Renal cortical epithelial cell (primary cell): ENCODE measurements around the gene P2RY2. TPM values are rescaled to one million over a fixed set of nuclear protein-coding genes. Genes with fewer than 3 reads are reported as not detected.

Source experiments
- DNase-seq: peaks from one replicate; pipeline ENCODE4 v3.0.0-alpha.2; 2011; ENCODE audit warnings: low read depth
- total RNA-seq: library from RNA; depleted of rRNA; stranded (reverse); fragments of >200 nt; gene quantifications from 2 replicates; pipeline ENCODE4 v1.2.3, GENCODE V29; 2014

P2RY2 gene
- total RNA-seq, 1 donor from 2014 or later: 3.7 TPM

DNA sequence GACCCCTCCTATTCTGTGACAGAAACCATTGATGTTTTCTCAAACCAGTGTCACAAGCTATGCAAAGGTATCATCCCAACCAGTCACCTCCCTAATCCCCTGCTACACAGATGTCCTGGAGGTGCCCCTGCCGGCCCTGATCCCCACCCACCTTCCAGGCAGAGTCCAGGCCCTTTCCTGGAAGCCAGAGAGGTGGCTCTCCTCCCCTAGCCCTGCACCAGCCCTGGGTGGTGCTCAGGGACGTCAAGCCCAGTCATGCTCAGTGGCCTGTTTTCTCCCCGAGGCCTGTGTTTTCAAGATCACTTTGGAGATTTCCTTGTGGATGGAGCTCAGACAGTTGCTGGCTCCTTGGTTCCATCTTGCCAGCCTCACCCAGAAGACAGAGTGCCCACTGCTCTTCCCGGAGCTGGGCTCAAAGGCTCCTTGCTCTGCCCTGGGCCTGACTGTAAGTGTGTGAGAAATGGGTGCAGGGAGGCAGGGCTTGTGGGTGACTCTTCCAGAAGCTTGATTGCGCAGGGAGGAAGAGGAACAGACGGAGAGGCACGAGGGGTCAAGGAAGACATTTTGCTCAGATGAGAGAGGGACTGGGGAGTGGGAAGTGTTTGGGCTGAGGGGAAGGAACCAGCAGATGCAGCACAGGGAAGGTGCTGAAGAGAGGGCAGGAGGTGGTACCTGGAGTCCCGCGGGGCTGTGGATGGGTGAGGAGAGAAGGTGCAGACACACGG lies 65.4 kb downstream of the P2RY2 start:
- DNase-seq: no peak

DNA sequence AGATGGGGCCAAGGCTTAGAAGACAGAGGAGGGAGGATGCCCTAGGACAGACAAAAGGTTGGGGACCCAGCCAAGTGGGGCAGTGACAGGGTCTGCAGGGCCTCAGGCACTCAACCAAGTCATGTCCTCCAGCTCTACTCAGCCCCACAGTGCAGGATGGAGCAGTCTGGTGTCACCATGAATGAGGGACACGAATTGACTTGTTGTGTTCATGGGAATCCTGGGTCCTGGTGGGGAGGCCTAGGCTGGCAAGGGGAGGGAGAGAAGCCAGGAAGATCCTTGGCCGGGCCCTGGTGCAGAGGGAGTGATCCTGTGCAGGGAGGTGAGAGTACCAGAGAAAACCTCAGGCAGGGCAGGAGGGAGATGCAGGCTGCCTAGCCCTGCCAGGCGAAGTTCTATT lies 66.0 kb downstream of the P2RY2 start:
- no peak for DNase-seq

DNA sequence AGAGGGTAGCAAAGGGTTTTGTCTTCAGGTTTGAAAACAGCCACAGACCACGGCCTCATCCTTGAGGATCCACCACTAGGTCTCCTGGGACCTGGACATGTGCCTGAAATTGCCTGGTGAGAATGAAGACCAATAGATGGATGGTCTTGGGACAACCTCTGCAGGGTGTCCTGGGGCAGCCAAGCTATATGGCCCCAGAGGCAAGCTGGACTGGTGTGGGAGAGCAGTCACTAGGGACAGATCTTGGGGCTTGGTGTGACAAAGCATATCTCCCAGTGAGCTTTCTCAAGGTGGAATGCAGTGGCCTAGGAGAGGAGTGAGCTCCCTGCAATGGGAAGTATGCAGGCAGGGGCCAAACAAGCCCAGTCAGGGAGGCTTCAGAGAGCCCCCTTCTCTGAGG lies 67.6 kb downstream of the P2RY2 start:
- no peak for DNase-seq

Other genes starting within 250 kb of the P2RY2 start
- 11.5 and 21.5 TPM in 2 replicates for gene FCHSD2, start 76.0 kb upstream of the P2RY2 start, total RNA-seq
- 3.6 and 10.9 TPM in 2 replicates for gene P2RY6, start 54.1 kb downstream of the P2RY2 start, total RNA-seq
- 13.7 and 67.5 TPM in 2 replicates for gene ARHGEF17, start 90.0 kb downstream of the P2RY2 start, total RNA-seq
- gene RELT, start 158.1 kb downstream of the P2RY2 start, total RNA-seq: 4.4 and 6.3 TPM in 2 replicates